ENCODE data around the gene TRERF1.
"Not testable (repeated sequence)": the region's sequence is repeated elsewhere in the genome, so short reads cannot be mapped to it uniquely, and the experiment has no call there.

Gene TRERF1

DNA sequence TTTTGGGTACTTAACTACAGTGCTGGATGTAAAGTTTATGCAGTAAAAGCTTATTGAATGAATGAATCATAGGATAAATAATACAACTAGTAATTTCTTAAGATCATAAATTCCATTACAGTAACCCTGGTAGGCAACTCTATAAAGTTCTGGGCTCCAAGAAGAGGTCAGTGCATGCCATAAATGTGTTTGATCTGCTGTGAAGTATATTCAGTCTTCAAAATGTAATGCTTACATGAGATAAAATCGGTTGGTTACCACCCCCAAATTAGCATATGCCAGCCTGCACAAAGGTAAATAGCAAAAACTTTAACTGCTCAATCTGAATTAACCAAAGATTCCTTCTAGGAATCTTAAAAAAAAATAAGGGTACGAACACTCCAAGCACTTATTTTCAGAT, 244.2 kb downstream of the TRERF1 start:
- DNase-seq = not testable (repeated sequence)

DNA sequence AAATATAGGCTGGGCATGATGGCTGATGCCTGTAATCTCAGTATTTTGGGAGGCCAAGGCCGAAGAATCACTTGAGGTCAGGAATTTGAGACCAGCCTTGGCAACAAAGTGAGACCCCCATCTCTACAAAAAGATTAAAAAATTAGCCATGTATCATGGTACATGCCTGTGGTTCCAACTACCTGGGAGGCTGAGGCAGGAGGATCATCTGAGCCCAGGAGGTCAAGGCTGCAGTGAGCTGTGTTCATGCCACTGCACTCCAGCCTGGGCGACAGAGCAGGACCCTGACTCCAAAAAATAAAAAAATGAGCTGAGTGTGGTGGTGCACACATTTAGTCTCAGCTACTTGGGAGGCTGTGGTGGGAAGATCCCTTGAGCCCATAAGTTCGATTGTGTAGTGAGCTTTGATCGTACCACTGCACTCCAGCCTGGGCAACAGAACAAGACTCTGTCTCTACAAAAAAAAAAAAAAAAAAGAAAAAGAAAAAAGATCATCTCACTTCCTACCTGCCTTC, 246.9 kb downstream of the TRERF1 start:
- DNase-seq = no peak

DNA sequence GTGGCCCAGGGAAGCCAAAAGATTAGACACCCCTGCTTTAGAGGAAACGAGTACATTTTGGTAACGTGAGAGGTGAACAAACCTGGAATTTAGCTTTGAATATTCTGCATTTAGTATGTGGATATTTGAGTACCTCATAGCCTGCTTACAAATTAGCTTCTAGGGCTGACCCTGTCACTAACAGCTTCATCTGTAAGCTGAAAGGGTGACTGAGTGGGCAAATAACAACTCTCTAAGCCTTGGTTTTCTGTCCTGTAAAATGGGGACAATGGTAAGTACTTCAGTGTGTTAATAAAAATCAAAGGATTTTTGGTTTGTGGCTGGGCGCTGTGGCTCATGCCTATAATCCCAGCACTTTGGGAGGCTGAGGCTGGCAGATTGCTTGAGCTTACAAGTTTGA, 248.5 kb downstream of the TRERF1 start:
- no peak for DNase-seq

DNA sequence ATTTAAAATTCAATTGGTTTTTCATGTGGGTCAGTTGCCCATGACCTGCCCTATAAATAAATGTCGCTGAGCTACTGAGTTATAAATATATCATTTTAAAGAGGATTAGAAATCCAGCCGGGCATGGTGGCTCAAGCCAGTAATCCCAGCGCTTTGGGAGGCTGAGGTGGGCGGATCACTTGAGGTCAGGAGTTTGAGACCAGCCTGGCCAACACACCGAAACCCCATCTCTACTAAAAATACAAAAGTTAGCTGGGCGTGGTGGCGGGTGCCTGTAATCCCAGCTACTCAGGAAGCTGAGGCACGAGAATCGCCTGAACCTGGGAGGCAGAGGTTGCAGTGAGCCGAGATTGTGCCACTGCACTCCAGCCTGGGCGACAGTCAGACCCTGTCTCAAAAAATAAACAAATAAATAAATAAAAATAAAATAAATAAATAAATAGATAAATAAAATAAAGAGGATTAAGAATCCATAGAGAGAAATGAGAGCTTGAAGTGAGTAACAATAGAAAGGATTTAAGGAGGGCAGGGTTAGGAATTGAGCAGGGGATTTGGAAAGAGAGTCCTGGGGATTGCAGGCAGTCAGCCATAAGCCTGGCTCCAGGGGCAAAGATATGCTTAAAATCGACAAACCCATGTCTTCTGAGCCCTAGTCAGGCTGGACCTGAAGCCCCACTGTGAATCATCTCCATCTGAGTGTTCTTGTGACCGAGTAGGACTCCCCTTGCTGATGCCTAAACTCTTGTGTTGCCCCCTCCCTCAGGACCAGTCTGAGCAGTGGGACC, 249.4 kb downstream of the TRERF1 start:
- not testable (repeated sequence) for DNase-seq

DNA sequence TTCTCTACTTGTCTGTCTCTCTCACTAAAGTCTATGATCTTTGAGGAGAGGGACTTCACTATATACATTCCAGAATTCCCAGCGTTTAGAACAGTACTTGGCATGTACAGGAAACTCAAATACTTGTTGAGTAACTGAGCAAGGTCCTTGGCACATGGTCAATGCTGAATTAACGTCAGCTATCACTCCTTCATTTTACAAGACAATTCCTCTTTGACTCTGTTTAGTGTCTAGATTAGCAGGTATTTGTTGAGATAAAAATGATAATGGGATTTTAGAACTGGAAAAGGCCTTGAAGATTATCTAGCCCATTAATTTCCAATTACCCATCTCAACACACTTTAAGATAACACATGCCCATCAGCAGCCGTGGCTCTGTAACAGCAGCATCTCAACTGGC, 250.3 kb downstream of the TRERF1 start:
- DNase-seq = no peak

DNA sequence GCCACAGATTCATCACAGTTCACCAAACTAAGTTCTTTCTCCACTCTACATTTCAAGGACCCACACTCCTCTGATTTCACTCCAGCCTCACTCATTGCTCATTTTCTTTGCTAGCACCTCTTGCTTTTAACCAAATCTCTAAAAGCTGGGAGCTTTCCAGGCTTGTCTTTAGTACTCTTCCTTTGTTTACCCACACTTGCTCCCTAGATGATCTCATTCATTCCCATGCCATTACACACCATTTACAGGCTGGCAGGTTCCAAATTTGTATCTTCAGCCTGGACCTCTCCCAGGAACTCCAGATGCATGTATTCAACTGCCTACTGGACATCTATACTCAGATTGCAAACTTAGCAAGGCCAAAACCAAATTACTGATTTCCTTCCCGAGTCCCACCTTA, 251.7 kb downstream of the TRERF1 start:
- DNase-seq = no peak

DNA sequence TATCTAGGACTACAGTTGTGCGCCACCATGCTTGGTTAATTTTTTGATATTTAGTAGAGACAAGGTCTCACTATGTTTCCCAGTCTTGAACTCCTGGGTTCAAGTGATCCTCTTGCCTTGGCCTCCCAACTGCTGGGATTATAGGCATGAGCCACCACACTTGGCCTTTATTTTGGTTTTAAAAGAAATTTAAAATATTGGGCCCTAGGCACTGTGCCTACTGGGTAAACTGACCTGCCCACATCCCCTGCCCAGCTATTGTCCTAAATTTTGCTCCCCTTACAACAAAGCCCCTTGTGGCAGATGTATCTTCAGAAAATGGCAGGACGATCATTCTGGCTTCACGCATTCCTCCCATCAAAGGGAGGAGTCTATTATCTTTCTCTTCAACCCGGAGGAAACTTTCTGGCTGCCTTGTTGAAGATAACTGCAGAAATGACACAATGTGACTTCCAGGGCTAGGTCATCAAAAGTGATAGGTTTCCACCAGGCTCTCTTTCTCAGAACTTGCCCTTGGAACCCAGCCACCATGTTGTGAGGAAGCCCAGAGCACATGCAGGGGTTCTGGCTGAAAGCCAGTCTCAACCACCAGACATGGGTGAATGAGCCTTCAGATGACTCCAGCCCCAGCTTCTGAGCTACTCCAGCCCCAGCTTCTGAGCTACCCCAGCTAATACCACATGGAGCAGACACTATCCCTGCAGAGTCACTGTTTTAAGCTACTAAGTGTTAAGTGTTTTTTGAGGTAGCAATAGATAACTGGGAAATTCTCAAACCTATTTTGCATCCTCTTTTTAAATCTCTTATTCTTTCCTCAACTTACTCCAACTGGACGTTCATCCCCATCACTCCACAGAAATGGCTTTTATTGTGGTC, 252.4 kb downstream of the TRERF1 start:
- DNase-seq = peak; percentile 94

DNA sequence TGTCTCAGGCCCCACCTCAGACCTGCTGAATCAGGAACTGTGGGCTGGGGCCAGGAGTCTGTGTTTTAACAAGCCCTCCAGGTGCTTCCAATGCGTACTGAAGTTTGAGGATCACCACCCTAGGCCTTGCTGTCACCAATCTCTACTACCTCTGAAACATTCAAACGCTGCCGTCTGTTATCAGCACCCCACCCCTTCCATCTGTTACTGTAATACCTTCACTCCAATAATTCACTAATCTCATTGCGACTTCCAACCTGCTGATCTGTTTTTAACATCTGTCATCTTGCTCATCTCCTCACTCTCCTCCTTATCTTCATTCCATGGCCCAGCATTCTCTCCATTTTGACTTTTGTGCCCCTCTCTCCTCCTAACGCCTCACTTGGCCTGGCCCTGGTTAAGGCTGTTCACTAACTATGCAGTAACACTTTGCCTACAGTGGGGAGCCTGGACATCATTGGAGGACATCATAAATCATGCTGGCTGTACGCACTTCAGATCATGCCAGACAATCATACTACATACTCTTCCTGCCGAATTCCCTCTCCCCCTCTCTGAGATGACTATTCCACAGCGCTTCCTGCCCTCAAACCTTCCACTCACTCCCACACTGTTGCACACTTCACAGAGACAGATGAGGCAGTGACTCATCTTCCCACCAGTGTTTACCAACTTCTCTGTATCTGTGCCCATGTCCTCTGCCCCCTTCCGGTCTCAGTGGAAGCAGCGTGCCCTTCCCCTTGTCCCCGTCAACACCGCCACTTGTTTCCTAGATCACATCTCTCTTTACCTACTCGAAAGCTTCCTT, 254.0 kb downstream of the TRERF1 start:
- DNase-seq = peak; percentile 75

DNA sequence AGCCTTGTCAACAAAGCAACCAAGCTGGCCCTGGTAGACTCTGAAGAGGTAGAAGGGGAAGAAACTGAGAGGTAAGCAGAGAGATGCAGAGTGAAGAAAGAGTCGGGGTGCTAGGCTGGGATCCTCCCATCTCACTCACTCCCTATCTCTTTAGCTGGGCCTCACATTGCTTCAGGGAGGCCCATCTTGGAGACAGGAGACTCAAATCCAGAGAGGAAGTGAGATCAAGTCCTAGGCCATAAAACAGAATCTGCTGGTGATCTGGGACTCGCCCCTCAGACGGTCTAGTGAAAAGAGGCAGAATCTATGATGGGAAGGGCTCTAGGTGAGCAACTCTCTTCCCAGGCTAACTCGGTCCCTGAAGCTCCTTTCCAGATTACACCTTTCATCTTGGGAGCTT, 256.3 kb downstream of the TRERF1 start:
- no peak for DNase-seq

DNA sequence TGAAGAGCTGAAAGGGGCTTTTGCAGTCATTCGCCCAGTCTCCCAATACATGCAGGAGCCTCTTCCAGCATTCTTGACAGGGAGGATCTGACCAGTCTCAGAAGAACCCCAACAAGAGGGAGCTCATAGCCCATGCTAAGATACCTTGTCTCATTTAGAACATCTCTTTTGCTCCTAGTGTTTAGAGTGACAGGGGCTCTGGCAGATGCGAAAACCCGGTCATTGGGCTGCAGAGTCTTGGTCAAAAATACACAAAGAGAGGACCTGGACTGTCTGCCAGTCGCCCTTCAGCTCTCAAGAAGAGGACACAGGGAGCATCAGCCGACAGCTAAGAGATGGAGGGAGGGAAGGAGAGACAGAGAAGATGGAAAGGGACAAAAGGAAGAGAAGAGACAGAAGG, 257.7 kb downstream of the TRERF1 start:
- no peak for DNase-seq

DNA sequence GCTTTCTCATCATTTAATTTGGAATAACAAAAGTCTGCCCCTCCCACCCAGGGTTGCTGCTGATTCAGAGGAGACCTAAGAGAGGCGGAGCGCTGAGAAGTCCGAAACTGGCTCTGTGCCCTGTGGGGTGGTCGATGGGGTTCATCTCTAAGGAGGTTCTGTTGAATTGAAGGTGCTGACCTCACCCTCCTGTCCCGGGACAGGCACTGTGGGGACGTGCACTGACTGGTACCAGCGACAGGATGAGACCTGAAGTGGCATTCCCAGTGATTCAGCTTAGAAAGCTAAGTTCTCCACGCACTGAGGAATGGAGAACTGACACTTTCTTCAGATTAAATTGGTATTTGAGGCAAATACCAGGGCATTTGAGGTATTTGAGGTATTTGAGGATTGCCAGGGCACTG, 258.2 kb downstream of the TRERF1 start:
- DNase-seq = no peak

DNA sequence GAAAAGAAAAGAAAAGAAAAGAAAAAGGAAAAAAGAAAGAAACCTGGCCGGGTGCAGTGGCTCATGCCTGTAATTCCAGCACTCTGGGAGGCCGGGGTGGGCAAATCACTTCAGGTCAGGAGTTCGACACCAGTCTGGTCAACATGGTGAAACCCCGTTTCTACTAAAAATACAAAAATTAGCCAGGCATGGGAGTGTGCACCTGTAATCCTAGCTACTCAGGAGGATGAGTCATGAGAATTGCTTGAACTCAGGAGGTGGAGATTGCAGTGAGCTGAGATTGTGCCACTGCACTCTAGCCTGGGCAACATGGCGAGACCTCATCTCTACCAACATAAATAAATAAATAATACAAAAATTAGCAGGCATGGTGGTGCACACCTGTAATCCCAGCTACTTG, 259.3 kb downstream of the TRERF1 start:
- not testable (repeated sequence) for DNase-seq

DNA sequence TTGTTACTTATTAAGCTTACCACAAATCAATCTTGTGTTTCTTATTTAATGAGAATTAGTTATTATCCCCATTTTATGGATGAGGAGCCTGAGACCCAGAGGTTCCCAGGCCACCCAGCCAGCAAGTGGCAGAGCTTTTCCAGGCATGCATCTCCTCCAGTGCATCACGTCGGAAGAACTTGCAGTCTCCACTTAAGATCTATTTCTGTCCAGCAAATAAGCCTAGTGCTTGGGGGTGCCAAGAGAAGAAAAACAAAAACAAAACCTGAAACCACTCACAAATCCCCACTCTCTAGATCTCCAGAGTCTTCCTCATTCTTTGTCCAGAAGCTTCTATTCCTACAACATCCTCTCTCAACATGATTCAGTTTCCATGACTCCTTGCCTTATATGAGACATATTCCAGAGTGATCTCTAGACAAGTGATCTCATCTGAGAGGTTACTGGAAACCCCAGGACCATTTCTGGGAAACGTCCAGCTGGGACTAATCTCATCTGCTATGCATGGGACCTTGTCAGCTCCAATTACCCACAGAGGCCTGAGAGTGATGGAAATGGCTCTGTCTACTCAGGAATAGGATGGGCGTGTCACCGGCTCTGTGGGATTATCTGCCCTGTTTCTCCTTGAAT, 261.1 kb downstream of the TRERF1 start:
- DNase-seq = no peak

DNA sequence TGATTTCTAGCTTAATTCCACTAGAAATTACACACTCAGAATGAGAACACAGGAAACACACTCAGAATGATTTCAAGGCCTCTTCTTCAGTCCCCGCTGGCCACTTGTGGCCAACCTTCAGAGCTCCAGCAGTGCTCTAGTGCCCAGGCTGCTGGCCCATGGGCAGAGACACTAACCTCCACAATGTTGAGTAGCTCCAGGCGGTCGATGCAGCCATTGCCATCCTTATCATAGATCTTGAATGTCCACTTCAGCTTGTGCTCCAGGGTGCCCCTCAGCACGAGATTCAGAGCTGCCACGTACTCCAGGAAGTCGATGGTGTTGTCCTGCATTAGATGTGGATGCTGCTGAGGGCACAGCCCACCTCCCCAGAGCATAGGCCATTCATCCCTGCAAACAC, 263.3 kb downstream of the TRERF1 start:
- no peak for DNase-seq

DNA sequence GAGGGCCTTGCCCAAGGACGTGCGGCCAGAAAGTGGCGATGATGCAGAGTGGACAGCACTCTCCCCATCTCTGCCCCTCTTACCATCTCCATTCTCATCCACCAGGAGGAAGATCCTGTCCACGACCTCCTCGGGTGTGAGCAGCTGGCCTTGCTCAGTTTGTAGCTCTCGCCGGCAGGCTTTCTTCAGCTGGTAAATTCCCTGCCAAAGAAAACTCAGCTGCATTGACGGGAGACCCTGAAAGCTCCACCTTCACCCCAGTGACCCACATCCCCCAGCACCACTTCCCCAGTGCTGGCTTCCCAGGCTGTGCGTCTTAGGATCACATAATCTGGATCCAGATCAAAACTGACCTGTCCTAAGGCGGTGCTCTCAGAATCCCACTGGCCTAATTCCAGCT, 266.1 kb downstream of the TRERF1 start:
- DNase-seq = no peak

DNA sequence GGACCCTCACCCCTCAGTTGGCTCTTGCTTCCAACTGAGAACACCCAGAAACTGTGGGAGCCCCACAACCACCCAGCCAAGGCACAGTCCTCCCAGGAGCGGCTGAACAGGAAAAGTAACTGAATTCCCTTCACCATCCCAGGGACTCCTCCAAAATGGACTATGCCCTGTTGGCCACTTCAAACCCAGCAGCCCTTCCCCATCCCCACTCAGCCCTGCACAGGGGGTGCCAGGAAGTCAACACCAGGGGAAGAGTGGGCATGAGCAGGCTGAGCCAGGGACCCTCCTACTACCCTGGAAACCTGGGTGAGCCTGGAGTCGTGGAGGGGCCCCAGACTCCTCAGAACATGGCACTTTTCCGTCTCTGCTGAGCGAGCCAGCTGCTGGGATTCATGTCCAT, 267.3 kb downstream of the TRERF1 start:
- DNase-seq = no peak

DNA sequence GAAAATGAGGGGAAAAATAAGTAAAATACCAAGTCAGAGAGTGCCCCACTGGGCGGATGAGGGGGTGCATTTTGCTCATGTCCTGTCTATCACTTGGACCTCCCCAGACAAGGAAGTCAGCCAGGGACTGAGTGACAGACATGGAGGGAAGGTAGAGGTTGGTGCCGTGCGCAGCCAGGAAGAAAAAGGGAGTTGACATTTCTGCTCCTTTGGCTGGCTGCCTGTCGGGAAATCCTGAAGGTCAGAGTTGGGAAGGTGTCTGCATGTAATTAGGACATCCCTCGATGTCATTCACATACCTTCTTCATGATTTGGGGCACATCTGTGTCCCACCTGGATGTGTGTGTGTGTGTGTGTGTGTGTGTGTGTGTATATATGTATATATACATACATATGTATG, 269.6 kb downstream of the TRERF1 start:
- DNase-seq = no peak

DNA sequence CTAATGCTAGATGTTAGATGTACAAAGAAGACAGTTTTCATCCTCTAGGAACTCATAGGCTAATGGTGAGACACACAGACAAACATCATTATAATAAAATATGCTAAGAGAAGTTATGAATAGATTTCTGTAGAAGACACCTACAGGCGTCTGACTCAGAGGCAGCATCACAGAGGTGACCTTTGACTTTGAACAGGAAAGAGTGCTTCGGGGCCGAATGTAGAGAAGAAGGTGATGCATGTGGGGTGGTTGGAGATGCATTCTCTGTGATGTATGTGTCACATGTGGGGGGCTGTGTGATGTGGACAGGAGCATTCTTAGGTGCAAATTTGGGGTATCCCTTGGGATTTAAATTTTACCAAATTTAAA, 271.8 kb downstream of the TRERF1 start:
- no peak for DNase-seq

DNA sequence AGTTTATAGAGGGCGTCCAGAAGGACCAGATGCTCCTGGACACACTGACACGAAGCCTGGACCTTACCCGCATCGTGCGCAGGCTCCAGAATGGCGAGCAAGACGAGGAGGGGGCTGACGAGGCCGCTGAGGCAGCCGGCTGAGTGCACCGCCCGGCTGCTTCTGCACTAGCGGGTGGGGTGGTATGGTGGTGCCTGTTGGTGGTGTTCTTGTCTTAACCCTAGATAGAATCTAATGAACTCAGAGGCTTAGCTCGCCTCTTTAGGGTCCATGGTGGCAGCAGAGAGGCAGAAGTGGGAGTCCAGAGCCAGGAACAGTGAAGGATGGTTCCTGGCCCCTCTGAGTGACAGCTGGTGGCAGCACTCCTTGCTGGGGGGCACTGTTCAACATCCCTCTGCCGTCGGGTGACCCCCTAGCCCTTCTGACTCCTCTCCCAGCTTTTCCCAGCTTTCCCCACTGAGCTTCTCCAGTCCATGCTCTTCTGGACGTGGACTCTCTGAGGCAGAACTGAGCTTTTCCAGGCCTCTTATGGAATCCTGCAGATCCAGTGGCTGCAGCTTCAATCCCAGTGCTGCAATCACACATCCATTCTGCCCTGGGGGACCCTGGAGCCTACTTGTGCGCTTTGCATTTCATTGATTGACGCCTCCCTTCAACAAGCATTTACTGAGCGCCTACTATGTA, 272.3 kb downstream of the TRERF1 start:
- DNase-seq = no peak

DNA sequence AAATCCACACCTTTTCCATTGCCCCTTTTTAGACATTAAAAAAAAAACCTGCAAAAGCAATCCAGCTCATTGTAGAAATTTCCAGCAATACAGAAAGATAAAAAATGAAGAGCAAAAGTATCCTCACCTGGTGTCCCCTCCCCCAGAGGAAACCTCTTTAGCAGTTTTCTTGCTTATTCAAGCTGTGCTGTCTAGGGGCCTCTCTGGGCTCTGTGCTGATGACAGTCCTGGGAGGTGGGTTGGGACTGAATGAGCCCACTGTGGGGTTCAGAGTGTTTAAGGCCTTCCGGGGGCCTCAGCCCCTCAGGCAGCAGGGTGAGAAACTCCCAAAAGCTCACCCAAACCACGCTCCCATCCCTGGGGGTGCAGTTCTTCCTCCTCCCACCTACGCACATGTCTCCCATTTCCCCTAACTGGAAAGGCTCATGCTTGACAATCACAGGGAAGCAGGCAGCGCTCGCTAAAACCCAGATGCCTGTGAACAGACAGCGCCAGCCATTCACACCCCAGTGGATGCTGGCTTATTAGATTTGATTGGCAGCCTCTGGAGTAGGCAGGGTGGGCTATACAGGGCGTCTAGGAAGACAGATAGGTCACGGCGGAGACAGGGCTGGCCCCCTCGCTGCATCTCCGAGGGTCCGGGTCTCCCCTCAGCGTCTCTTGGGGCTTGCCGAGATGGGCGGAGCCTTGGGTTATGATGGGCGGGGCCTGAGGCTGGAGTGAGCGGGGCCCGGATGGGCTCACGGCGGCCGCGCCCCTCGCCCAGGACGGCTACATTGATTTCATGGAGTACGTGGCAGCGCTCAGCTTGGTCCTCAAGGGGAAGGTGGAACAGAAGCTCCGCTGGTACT, 274.0 kb downstream of the TRERF1 start:
- no peak for DNase-seq

DNA sequence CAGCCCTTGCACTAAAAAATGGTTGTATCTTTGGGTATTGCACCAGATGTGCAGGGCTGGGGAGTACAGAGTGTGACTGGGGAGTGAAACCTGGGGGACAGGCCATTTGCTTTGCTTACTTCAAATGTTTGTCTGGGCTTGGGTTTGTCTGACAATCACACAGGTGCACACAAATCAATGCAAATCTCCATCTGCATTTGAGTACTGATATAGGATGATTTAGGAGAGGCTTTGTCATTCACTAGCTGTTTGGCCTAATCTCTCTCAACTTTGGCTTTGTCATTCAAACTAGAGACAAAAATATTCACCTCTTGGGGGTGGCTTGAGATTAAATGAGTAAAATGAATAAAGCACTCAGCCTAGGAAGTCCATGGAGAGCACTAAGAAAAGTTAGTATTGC, 274.7 kb downstream of the TRERF1 start:
- no peak for DNase-seq
